Measurements from ENCODE around the gene EYS.

EYS gene

DNA sequence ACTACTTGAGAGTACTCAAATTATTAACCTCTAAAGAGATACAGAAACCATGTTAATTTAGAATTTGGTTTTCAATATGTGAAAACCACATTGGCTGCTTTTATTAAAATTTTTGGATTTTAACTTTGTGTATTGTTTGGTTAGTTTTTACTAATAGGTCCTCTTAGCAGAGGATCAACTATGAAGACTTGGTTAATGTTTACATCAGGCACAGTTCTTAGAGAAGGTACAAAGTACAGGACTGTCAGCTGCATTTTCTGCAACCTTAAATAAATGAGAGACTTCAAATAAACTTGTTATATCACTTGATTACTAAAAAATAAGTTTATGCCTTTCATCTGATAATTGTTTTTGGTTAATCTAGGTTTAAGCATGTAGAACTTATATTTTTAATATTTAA is 1982.3 kb downstream of the EYS start:
- no peak for DNase-seq (ENCODE audit: low spot score)

GRCh38 chr6:63721181-63721580 is 1985.8 kb downstream of the EYS start:
- no peak for DNase-seq (ENCODE audit: low spot score)

DNA sequence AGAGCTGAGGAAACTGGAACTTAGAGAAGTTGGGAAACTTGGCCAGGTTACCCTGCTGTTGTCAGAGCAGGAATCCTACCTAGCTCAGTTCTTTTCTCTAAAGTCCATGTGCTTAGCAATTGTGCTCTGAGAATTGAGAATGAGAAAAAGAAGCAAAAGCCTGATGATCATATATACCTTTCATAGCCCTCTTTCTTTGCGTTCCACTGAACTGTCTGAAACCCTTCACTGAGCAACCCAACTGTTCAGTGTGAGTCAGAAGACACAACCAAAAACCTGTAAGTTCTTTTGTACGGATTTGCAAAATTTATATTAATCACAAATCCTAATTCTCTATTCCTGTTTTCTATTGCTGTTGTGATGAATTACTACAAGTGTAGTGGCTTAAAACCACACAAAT is 1990.9 kb downstream of the EYS start:
- no peak for DNase-seq (ENCODE audit: low spot score)

DNA sequence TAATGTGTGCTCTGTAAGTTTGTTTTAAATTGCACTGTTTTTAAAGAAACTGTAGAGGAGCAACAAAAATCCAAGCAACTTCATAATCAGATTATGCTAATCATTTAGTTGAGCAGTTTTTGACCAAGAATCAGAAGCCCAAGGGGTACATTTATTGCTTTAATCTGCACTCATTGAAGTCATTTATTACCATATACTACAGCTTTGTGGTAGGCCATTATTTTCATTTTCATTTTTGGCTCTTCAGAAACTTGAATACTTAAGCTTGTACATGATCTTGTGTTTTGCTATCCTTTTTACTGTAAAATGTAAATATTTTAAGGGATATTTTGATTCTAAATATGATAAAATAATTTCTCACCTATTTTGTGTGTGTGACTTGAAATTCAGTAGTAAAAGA is 1992.9 kb downstream of the EYS start:
- no peak for DNase-seq (ENCODE audit: low spot score)

DNA sequence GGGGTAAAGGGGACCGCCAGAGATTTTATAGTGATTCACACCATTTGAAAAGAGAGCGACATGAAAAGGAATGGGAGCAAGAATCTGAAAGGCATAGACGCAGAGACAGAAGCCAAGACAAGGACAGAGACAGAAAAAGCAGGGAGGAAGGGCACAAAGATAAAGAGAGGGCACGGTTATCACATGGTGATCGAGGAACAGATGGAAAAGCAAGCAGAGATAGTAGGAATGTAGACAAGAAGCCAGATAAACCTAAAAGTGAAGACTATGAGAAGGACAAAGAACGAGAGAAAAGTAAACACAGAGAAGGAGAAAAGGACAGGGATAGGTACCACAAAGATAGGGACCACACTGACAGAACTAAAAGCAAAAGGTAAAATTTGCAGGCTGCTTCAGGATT is 1993.7 kb downstream of the EYS start:
- no peak for DNase-seq (ENCODE audit: low spot score)

DNA sequence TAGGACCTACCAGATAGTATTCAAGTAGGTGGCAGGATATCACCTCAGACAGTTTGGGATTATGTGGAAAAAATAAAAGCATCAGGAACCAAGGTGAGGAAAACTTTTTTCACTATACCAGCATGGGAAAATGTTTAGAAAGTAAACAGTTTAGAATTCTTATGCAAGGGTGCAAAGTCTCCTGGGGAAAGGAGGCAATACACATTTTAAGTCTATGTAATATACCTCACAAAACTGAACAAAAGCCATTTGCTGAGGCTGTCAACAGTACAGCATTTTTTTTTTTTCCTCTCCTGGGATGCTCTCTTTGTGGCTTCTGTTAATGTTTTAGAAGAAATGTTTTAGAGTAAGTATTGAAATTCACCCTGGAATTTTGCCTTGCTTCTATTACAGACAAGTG is 1997.9 kb downstream of the EYS start:
- DNase-seq (ENCODE audit: low spot score): no peak

- DNase-seq (ENCODE audit: low spot score): no peak
These were observed 1998.4 kb downstream of the EYS start for GRCh38 chr6:63708631-63709030.

DNA sequence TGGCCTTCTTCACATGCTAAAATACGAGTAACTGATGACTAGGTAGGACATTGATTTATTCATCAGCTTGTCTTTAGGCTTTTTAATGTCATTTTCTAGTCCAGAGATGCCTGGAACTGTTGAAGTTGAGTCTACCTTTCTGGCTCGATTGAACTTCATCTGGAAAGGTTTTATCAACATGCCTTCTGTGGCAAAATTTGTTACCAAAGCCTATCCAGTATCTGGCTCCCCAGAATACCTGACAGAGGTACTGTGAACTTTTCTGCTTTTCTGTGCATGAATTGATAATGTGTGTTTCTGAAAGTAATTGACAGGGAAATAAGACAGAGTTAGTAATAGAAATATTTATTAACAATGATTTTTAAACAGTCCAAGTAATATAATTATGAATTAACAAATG is 2000.4 kb downstream of the EYS start:
- no peak for DNase-seq (ENCODE audit: low spot score)

GRCh38 chr6:63705707-63706106 is 2001.3 kb downstream of the EYS start:
- no peak for DNase-seq (ENCODE audit: low spot score)

- DNase-seq (ENCODE audit: low spot score): no peak
These were observed 2016.8 kb downstream of the EYS start for GRCh38 chr6:63690221-63690620.

- no peak for DNase-seq (ENCODE audit: low spot score)
These were observed 2017.6 kb downstream of the EYS start for GRCh38 chr6:63689421-63689820.

DNA sequence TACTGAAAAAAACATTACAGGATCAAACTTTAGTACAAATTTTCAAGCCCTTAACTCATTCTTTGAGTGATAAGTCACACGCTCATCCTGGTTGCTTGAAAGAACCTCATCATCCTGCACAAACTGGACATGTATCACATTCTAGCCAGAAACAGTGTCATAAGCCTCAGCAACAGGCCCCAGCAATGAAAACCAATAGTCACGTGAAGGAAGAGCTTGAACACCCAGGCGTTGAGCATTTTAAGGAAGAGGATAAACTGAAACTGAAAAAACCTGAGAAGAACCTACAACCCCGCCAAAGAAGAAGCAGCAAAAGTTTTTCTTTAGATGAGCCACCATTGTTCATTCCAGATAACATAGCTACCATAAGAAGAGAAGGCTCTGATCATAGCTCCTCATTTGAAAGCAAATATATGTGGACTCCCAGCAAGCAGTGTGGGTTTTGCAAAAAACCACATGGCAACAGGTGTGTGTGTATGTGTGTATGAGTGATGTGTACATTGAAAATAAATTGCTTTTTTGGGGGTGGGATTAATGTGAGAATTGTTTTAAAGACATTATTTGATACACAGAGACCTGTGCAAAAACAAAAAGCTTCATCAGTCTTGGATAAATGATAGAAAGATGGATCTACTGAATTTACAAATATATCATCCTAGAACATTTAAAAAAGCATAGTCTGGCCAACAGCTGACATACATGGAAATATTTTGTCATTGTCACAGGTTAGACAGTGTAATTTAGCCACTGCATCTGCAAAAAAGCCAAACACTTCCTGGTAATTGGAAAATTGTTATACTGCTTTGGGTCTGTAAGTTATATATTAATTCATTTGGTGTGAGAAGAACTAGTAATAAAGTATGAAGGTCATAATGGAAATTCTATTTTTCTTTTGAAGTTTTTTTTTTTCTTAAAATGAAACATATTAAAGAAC is 2021.3 kb downstream of the EYS start:
- no peak for DNase-seq (ENCODE audit: low spot score)

DNA sequence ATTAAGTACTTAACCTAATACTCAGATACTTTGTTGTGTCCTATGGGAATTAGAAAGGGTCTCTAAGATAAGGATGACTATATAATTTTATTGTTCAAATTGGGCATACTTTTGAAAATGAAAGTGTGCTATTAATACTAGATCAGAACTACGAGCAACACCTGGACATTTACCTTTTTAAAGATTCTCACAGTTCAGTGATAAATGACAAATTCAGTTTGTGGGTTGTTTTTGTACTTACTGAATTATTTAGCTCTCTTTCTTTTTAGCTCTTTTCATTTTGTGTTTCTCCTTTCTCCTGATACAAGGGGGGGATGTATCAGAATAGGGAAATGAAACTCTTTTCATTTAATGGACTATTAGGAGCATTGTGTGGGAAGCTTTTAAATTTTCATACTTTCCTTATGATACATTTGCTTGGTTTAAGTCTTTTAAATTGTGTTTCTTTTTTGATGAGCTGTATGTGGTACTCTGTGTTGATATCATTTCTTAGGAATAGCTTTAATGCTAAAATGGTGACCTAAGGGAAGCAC is 2023.9 kb downstream of the EYS start:
- DNase-seq (ENCODE audit: low spot score): no peak

DNA sequence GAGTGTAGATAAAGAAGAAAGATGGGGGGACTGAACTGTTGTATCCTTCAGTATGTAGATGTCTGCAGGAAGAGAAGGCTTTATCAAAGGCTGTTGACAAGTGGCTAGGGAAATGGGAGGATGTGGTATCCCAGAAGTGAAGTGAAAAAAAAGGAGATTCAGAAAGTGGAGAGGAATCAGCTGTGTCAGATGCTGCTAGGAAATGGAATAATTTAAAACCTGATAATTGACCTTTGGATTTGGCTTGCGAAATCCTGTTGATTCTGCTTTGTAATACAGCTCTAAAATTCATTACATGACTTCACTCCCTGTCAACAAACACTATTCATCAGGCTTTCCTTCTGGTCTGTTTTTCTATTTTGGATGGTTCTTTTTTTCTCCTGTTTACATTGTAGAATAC is 2029.7 kb downstream of the EYS start:
- no peak for DNase-seq (ENCODE audit: low spot score)

GRCh38 chr6:63676412-63677114 is 2030.5 kb downstream of the EYS start:
- DNase-seq (ENCODE audit: low spot score): no peak

- DNase-seq (ENCODE audit: low spot score): no peak
These were observed 2031.9 kb downstream of the EYS start for GRCh38 chr6:63675138-63675537.

DNA sequence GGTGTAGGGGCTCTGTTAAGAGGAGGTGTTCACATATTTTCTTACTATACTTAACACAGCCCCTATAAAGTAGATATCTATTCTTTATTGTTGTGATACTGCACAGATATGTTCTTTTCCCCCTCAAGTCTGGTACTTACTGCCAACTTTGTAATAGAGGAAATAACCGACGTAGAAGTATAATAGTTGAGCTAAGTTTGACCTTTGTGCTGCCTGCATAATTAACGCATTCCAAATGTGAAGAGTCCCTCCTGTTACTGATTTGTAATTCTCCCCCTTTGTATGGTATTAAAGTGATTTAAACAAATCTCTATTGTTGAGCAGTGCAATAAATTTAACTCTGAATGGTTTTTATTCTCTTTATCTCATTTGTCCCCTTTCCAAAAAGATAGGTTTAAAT is 2032.4 kb downstream of the EYS start:
- DNase-seq (ENCODE audit: low spot score): no peak

GRCh38 chr6:63673692-63674091 is 2033.3 kb downstream of the EYS start:
- DNase-seq (ENCODE audit: low spot score): no peak

GRCh38 chr6:63672582-63673129 is 2034.4 kb downstream of the EYS start:
- DNase-seq (ENCODE audit: low spot score): no peak

- DNase-seq (ENCODE audit: low spot score): no peak
These were observed 2035.8 kb downstream of the EYS start for GRCh38 chr6:63671098-63671754.

All from ecto neural progenitor cell (in vitro differentiated cells).